HT-29 (cell line): ENCODE measurements around the gene CLEC18C. TPM values are rescaled to one million over a fixed set of nuclear protein-coding genes. Genes with fewer than 3 reads are reported as not detected.
"Not testable (repeated sequence)": the region's sequence is repeated elsewhere in the genome, so short reads cannot be mapped to it uniquely, and the experiment has no call there.

Experiments
- DNase-seq: peaks from one replicate; pipeline ENCODE4 v3.0.0-alpha.2; 2015; ENCODE audit warnings: low spot score
- small RNA-seq: library from RNA; depleted of rRNA; stranded (forward); fragments of <200 nt; gene quantifications from one replicate; pipeline ENCODE3, GENCODE V24; 2014
- total RNA-seq: library from RNA; depleted of rRNA; stranded (reverse); fragments of >200 nt; shearing (Covaris generic); gene quantifications from 2 replicates; pipeline ENCODE4 v1.2.3, GENCODE V29; 2014; rRNA removed

CLEC18C gene
- total RNA-seq, 1 experiment from 2014 or later = 0.33 TPM

DNA sequence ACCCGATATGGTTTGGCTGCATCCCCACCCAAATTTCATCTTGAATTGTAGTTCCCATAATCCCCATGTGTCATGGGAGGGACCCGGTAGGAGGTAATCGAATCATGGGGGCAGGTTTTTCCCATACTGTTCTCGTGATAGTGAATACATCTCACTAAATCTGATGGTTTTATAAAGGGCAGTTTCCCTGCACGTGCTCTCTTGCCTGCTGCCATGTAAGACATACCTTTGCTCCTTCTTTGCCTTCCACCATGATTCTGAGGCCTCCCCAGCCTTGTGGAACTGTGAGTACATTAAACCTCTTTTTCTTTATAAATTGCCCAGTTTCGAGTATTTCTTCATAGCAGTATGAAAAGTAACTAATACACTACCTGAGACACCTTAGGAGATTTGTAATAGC, 32.8 kb downstream of the CLEC18C start:
- DNase-seq = not testable (repeated sequence)

GRCh38 chr16:70218586-70218985, 45.0 kb downstream of the CLEC18C start:
- DNase-seq = not testable (repeated sequence)

DNA sequence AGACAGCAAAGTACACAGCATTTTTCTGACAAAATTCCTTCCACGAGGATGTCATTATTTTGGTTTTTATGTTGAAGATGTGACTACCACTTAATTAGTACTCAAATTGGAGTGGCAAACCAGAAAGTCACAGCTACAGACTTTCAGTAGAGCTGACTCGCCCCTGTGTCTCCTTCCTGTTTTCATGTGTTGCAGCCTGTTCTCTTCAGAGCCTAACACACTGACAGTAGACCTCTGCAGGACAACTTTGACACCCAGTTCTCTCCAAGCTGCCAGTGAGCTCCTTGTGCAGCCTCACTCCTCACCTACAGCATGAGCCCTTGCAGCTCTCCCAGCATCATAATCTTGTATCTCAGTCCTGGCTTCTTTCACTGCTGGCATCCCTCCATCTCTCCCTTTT, 49.0 kb downstream of the CLEC18C start:
- not testable (repeated sequence) for DNase-seq

DNA sequence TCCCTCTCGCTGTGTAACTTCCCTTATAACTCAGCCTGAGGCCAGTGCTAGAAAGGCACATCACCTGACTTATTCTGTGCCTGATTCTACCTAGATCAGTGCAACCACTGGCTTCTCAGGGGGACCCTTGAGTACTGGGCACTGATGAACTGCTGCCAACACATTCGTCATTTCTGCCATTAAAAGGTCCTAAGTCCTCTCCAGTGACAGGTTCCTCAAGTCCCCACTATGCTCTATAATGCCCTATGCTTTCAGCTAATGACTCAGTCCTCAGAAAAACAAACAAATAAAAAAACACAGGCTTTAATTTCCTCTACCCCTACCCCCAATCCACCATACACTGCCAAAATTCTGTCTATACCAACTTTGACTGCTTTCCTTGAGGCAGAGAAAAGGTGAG, 49.6 kb downstream of the CLEC18C start:
- DNase-seq = peak; percentile 31

- not testable (repeated sequence) for DNase-seq
Observed at GRCh38 chr16:70223971-70224513, 50.5 kb downstream of the CLEC18C start.

GRCh38 chr16:70224645-70225044, 51.1 kb downstream of the CLEC18C start:
- not testable (repeated sequence) for DNase-seq

- DNase-seq = not testable (repeated sequence)
Observed at GRCh38 chr16:70225430-70225829, 51.8 kb downstream of the CLEC18C start.

- not testable (repeated sequence) for DNase-seq
Observed at GRCh38 chr16:70226024-70226423, 52.4 kb downstream of the CLEC18C start.

GRCh38 chr16:70231831-70232230, 58.2 kb downstream of the CLEC18C start:
- not testable (repeated sequence) for DNase-seq

Small RNAs within 50 kb of the gene (small RNA-seq; reads per million reads assigned to genes)
- gene AC009060.2 = not detected

Other genes with a start within 250 kb of the CLEC18C start
- gene CLEC18A, start 222.5 kb upstream of the CLEC18C start, total RNA-seq = not detected in 2 replicates
- gene PDPR, start 59.5 kb upstream of the CLEC18C start, total RNA-seq = 10.4 and 13.7 TPM in 2 replicates
- gene EXOSC6, start 78.2 kb downstream of the CLEC18C start, total RNA-seq = 27.5 and 28.5 TPM in 2 replicates
- 71.3 and 79.2 TPM in 2 replicates for gene AARS1, start 115.7 kb downstream of the CLEC18C start, total RNA-seq
- gene DDX19B, start 125.4 kb downstream of the CLEC18C start, total RNA-seq = 42.8 and 43.7 TPM in 2 replicates
- 35.4 and 37.5 TPM in 2 replicates for gene DDX19A, start 173.1 kb downstream of the CLEC18C start, total RNA-seq